GM19043 (cell line): ENCODE data around the gene FBXL15.

Experiments
- ATAC-seq: cut with Tn5 transposase; IDR thresholded peaks from one replicate; pipeline ENCODE4 v1.9.1; 2021; ENCODE audit warnings: low read depth; ENCODE audit not compliant: unreplicated experiment

FBXL15 gene

GRCh38 chr10:102409604-102410428 is 10.8 kb upstream of the FBXL15 start:
- no peak for ATAC-seq

DNA sequence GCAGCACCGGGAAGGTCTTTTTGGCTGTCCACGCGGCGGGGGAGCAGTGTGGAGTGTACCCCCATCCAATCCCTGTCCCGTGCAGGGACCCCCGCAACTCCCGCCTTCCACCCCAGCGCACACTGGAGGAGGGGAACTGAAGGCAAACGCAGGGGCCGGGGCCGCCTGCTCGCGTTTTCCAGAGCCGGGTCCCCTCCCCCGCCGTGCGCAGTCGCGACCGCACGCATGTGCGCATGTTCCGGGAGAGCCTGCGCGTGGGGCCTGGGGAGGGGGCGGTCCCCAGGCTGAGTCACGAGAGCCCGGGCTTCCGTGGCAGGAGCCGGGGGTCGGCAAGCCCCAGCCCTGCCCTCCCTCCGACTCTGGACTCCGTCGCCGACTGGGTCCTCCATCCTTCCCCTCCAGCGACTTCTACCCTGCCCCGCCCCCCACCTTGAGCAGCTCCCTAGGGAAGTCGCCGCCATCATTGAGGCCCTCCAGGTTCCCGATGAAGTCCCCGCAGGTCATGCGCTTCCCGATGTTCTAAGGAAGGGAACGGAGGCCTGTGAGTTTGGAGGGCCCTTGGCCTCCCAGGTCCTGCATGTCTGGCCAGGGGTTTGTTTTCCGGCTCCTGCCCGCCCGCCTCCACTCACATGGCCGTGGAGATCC is 10.1 kb upstream of the FBXL15 start:
- ATAC-seq: no peak

GRCh38 chr10:102411341-102412255 is 9.0 kb upstream of the FBXL15 start:
- no peak for ATAC-seq

DNA sequence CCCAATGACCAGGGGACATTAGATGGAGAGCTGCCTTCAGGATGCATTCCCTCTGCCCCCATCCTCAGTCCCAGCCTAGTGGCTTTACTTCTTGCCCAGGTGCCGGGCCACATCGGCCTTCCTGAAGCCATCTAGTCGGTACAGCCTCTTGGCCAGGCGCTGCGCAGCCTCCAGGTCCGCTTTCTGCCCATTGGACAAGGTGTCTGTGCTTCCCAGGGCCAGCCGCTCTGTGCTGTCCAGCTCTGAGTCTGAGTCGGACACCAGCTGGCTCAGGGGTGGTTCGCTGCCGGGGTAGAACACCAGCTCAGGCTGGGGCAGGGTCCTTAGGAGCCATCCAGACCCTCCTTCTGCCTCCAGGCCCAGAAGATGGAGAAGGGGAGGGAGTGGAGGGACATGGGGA is 8.3 kb upstream of the FBXL15 start:
- ATAC-seq: no peak

DNA sequence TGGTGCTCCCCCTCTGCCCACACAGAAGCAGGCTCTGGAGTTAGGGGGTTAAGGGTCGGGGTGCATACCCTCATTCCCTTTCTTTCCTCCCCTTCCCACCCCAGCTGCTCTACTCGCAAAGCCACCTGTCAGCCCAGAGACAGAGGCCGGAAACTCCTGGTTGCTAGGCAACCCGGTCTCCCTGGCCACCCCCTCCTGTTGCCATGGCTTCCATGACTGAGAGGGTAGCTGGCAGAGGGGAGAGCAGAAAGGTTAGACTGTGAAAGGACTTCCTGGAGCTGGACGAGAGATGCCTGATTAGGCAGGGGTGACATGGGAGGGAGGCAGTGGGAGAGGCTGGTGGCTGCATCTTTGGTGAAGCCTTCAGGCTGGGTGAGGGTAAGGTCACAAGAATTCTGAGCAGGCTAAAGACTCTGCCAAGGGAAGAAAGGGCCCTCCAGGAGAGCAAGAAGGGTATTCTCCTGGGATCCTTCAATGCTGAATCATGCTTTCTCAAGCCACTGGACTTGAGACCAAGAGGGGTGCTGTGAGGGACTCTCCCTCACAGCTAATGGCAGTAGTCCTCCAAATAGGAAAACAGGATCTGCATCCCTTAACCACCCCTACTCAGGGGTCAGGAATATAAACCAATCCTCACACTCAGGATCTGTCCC is 7.5 kb upstream of the FBXL15 start:
- no peak for ATAC-seq

DNA sequence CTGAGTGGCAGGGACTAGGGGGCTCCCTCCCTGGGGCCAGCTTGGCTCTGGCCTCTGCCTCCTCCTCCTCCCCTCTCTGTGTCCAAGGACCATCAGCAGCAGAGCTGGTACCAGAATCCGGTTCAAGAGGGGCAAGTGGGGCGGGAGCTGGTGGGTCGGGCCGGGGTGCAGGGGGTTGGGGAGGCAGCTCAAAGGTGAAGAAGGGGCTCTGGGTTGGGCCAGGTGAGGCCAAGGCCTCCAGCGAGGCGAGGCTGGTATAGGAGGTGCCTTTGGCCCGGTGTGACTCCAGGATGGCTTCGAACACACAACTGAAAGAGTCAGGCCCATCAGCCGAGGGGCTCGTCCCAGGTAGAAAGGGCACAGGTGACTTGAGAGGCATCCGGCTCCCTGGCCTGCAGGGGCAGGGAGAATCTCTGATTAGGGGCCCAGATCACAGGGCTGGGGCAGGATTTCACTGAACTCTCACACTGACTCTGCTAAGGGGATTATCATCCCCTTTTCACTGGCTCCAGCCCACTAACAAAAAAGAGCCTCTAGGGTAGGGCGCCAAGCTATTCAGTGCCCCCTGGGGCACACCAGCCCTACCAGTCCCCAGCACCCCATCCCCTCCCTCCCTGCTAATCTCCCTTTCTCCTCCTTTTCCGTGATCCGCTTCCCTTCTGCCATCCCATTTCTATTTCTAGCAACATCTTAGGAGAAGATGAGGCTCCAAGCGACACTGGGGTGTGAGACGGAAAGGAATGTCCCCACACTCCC is 6.7 kb upstream of the FBXL15 start:
- no peak for ATAC-seq

DNA sequence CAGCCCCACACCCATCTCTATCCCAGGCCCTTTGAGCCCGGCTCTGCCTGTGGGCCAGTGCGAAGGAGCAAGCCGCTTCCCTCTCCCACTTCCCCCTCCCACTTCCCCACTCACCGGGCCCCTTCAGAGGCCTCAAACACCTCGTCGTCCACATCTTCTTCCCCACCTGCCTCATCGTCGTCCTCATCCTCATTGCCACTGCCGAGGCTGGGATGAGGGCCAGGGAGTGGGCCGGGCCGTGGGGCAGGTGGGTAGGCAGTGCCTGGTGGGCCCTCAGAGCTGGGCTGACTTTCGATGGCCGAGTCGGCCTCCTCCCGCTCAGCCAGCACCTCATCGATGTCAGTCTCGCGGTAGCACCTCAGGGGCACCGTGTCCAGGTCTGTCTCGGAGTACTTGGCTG is 5.9 kb upstream of the FBXL15 start:
- no peak for ATAC-seq

DNA sequence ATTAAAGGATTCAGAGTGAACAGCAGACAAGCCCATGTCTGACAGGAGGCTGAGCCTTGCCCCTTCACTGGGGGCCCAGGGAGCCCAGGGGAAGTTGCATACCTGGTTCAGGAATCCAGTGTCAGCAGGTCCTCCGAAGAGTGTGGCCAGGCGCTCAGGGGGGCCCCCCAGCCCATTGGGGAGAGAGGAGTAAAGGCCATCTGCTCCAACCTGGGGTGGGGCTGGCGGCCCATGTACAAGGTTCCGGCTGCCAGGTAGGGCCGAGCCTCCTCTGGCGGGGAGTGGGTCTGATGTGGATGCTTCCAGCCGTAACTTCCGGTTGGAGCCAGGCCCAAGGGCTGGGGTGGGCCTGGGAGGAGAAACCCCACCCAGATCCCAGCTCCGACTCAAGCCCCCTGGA is 4.4 kb upstream of the FBXL15 start:
- ATAC-seq: no peak

GRCh38 chr10:102416695-102417094 is 3.9 kb upstream of the FBXL15 start:
- no peak for ATAC-seq

DNA sequence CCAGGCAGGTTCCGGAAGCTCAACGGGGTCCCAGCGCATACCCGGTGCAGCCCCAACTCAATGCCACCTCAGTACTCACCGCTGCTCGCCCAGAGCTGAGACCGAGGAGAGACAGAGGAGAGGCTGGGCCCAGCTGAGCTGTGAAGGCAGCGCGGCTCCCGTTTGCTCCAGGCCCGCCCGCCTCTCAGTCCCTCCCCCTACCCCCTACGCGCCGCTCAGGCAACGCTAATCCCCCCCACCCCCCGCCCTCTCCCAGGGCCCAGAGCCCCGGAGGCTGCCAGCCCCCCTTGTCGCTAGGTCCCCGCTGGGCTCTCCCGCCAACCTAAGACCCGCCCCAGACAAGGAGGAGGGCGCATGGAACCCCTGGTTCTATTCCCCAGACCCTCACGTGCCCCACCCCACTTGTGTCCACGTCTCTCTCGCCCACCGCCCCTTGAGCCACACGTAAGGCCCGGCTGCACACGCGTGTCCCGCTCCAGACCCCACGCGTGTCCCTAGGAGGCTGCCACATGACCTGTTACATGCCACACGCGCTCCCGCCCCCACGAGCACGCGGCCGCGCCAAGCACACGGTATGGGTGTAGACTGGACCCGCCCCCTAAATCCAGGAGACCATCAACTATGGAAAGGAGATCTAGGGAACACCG is 1.9 kb upstream of the FBXL15 start, which contains the start of gene PSD:
TSS of gene PSD (minus strand) at position 164 of the 647 bp plus-strand sequence. CDS start 1,747 bp downstream, outside the sequence.
- no peak for ATAC-seq

GRCh38 chr10:102419269-102420180 is 1.1 kb upstream of the FBXL15 start:
- no peak for ATAC-seq

DNA sequence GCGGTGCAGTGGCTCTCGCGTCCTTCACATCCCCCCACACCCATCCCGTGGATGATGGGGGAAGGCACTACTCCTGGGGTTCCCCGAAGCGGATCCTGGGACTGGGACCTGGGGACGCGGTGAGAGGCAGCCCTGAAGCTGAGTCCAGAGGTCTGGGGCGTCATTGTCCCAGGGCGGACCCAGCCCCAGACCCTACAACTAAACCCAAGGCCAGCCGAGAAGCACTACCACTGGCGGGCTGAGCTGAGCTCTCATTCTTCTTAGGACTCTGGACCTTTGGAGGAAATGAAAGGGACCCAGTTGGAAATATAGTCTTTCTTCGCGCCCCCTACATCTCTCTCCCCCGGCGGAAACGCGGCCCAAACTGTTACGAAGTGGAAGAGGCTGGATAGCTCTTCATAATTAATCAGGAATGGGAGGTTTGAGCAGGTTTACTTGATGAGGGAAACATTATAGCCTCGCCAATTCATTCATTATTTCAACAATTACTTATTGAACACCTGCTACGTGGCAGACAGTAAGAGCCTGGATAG is 389 bp upstream of the FBXL15 start:
- no peak for ATAC-seq

GRCh38 chr10:102421507-102421756 is 796 bp downstream of the FBXL15 start:
- ATAC-seq: no peak

- ATAC-seq: no peak
These were observed 1.3 kb downstream of the FBXL15 start for GRCh38 chr10:102421757-102422512.

GRCh38 chr10:102422545-102423129 is 2.0 kb downstream of the FBXL15 start:
- ATAC-seq: no peak

GRCh38 chr10:102423372-102423968 is 2.8 kb downstream of the FBXL15 start:
- ATAC-seq: no peak

DNA sequence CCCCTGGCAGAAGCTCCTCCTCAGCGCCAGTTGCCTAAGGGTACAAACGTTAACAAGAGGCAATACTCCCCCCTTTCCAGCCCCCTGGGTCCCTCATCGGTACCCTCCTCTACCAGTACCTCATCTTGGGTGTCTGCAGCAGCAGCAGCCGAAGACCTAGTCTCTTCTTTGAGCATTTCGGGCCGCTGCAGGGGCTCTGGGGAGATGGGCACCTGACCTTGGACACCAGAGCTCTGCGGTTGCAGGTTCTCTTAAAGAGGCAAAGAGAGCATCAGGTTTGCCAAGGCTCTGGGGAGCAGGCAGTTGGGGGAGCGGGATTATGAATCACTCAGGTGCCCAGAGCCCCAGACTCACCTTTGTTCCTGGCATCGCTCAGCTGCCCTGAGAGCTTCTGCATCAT is 3.5 kb downstream of the FBXL15 start:
- ATAC-seq: no peak
